Rectal smooth muscle tissue (tissue), 1 donor: ENCODE data around the gene ANO3.

Source experiments
- H3K27ac ChIP-seq: one replicate; pipeline ENCODE4 v1.7.0; 2013; ENCODE audit warnings: low read depth, low read length, inconsistent platforms
- H3K27me3 ChIP-seq: one replicate; pipeline ENCODE4 v1.7.0; 2013; ENCODE audit warnings: low read length; ENCODE audit not compliant: control insufficient read depth, insufficient read depth
- H3K36me3 ChIP-seq: one replicate; pipeline ENCODE4 v1.7.0; 2013; ENCODE audit warnings: low read length; ENCODE audit not compliant: control insufficient read depth, insufficient read depth
- H3K4me1 ChIP-seq: one replicate; pipeline ENCODE4 v1.7.0; 2013; ENCODE audit warnings: low read length; ENCODE audit not compliant: control insufficient read depth, insufficient read depth
- H3K4me3 ChIP-seq: one replicate; pipeline ENCODE4 v1.7.0; 2013; ENCODE audit warnings: low read length
- H3K9ac ChIP-seq: one replicate; pipeline ENCODE4 v1.7.0; 2013; ENCODE audit warnings: low read length

Gene ANO3

DNA sequence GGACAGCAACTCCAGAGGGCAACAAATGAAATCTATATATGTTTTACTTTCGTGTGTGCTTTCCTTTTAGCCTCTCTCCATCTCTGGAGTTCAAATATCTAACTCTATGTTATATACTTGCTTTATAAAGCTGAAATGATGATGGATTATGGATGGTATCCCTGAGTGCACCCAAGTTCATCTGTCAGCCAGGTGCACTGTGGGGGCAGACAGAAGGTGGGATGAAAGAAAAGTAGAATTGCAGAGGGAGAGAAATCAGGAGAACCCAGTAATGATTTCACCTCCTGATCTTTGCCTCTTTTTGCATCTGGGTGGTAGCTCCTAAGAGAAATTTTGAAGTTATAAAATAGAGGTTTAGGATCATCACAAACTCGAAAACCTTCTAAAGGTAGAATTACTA lies 237.7 kb downstream of the ANO3 start:
- no peaks in the 10 kb centered on the region for H3K27me3 ChIP-seq
- H3K36me3 ChIP-seq, result no peaks in the 10 kb centered on the region
- no peak overlapping the region for H3K27ac ChIP-seq
- no peak overlapping the region for H3K4me3 ChIP-seq
- H3K9ac ChIP-seq, result no peak overlapping the region
- H3K4me1 ChIP-seq, result no peaks in the 10 kb centered on the region

DNA sequence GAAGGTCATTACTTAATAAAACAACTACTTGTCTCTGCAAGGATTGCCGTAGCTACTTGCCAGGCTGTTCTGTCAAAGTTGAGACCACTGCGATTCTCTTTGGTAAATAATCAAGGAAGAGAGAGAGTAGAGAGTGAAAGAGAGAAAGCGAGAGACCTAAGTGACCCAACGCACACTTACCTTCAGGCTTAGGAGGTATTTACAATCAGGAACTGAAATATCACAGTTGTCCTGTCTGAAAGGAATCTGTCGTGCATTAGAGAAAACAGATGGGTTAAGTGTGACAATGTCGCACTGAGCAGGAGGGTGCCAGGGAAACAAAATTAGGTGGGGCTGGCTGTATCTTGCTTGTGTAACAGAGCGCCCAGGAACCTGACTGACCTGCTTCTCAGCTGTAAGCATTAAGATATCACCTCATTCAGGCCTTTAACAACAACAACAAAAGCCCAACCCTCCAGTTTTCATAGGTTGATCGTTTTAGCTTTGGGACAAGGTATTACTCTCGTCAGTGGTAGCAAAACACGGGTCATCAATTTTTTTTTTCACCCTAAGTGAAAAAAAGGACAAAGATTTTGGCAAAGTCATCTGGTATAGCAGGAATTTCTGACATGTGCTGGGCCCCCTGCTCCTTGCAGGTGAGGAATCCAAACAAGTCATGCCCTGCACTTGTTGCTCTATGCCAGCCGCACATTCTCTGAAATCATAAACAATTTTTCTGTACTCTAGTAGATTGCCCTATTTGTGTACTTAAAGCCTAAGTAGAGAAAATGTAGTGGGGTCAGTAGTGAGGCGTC lies 240.1 kb downstream of the ANO3 start, which contains the start of gene MUC15:
TSS of gene MUC15 (minus strand) at position 403 of the 794 bp plus-strand sequence. CDS start 5,169 bp downstream, outside the sequence.
- H3K4me3 ChIP-seq, result no peak within 1 kb of the TSS
- no peak within 1 kb of the TSS for H3K27ac ChIP-seq
- no peaks in the 10 kb centered on the region for H3K27me3 ChIP-seq
- H3K36me3 ChIP-seq, result no peaks in the 10 kb centered on the region
- no peak within 1 kb of the TSS for H3K9ac ChIP-seq
- H3K4me1 ChIP-seq, result no peaks in the 10 kb centered on the region

GRCh38 chr11:26572770-26573402 lies 241.0 kb downstream of the ANO3 start:
- Histone ChIP-seq H3K27me3 (no peaks in the 10 kb centered on the region), H3K9ac (no peak overlapping the region), H3K36me3 (no peaks in the 10 kb centered on the region), H3K4me1 (no peaks in the 10 kb centered on the region), H3K4me3 (no peak overlapping the region), H3K27ac (no peak overlapping the region)

DNA sequence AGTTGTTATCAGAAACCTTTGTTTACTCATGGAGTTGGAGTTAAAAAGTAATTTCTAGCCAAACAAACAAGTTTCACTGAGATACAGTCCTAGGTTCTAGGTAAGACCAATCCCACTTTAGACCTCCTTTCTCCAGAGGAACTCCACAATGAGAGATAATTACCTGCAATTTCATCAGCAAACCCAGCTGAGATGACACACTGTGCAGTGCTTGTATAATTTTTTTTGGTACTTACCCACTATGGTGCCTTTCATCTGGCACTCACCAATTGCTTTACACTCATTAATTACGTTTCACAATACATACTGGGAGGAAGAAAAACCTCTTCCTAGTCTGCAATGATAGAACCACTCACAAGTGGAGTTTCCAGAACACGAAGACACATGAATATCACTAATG lies 242.0 kb downstream of the ANO3 start:
- H3K36me3 ChIP-seq, result no peaks in the 10 kb centered on the region
- H3K4me3 ChIP-seq, result no peak overlapping the region
- no peaks in the 10 kb centered on the region for H3K4me1 ChIP-seq
- no peaks in the 10 kb centered on the region for H3K27me3 ChIP-seq
- H3K27ac ChIP-seq, result no peak overlapping the region
- H3K9ac ChIP-seq, result no peak overlapping the region

DNA sequence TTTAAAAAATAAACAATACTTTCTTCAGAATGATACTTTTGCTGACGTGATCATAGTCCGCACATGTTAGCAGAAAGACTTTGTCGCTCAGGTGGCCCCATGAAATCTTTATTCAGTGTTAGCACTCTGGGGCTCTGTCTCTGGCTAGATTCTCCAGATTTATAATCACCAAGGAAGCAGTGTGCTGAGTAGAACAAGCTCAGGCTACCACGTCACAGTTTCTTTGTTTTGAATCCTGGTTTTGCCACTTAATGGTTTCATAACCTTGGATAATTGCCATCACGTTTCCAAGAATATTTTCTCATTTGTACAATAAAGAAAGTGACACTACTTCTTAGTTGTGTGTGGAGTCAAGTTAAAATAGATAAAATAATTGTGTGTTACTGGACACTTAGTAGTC lies 244.0 kb downstream of the ANO3 start:
- Histone ChIP-seq H3K9ac (no peak overlapping the region), H3K27ac (no peak overlapping the region), H3K4me3 (no peak overlapping the region), H3K4me1 (peaks cover 3% of the 10 kb centered on the region), H3K36me3 (no peaks in the 10 kb centered on the region), H3K27me3 (no peaks in the 10 kb centered on the region)

GRCh38 chr11:26578998-26579661 lies 247.2 kb downstream of the ANO3 start:
- Histone ChIP-seq H3K27me3 (no peaks in the 10 kb centered on the region), H3K4me1 (peaks cover 6% of the 10 kb centered on the region), H3K9ac (no peak overlapping the region), H3K36me3 (no peaks in the 10 kb centered on the region), H3K27ac (no peak overlapping the region), H3K4me3 (no peak overlapping the region)

DNA sequence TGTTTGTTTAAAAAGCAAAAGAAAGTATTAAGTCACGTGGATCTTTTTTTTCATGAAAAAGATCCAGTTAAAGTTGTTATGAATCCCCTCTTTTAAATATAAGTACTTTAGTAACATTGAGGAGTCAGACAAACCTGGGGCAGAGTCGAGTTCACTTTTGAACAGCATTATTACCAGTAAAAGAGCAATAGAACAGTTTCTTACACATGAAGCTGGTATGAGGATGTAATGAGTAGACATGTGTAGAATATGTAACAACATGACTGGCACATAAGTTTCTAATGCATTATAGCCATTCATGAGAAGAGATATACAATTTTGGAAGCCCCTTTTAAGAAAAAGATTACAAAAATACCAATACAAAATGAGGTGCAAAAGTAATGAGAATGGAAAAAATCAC lies 247.8 kb downstream of the ANO3 start:
- no peak overlapping the region for H3K27ac ChIP-seq

DNA sequence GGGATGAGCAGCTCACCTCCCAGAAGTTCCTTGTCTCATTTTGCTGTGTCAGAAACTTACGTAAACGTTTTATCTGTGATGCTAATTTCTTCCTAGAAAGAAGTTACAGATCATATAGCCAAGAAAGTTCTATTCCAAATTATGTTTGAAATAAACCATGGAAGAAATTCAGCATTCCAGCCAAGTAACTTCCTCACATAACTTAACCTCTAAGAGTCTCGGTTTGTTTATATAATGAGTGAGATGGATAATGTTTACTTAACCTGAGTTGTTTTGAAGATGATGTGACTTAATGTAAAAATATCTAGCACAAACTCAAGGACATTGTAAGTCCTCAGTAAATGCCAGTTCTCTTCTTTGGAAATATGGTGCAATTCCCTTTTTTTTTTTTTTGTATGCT lies 249.0 kb downstream of the ANO3 start:
- H3K27ac ChIP-seq, result no peak overlapping the region
- no peak overlapping the region for H3K4me3 ChIP-seq
- no peaks in the 10 kb centered on the region for H3K27me3 ChIP-seq
- peaks cover 6% of the 10 kb centered on the region for H3K4me1 ChIP-seq
- H3K9ac ChIP-seq, result no peak overlapping the region
- H3K36me3 ChIP-seq, result no peaks in the 10 kb centered on the region

More for the DNA sequence above, 247.8 kb downstream of the ANO3 start:
- Histone ChIP-seq H3K4me3 (no peak overlapping the region), H3K4me1 (peaks cover 6% of the 10 kb centered on the region), H3K9ac (no peak overlapping the region), H3K27me3 (no peaks in the 10 kb centered on the region), H3K36me3 (no peaks in the 10 kb centered on the region)

DNA sequence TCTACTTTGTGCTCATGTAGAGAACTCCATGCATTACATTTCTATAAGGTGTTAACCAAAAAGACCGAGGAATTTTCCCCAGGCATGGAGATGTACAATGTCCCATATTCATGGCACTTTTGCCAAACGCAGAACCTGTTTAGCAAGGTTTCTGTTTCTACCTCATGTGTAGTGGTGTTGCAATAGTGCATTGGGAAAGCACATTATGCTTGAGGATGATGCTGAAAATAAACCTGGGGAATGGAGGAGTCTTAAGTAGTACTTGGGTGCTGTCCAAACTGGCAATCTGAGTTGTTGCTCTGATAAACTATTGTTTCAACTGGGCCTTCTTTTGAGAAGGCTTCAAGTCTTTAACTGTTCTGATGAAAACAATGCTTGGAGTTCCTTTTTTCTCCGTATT lies 251.6 kb downstream of the ANO3 start:
- Histone ChIP-seq H3K4me3 (no peak overlapping the region), H3K9ac (no peak overlapping the region), H3K27me3 (no peaks in the 10 kb centered on the region), H3K36me3 (no peaks in the 10 kb centered on the region), H3K4me1 (peaks cover 6% of the 10 kb centered on the region), H3K27ac (no peak overlapping the region)

- Histone ChIP-seq H3K27ac (no peak overlapping the region), H3K27me3 (no peaks in the 10 kb centered on the region), H3K4me3 (no peak overlapping the region), H3K9ac (no peak overlapping the region), H3K4me1 (peaks cover 6% of the 10 kb centered on the region), H3K36me3 (no peaks in the 10 kb centered on the region)
Measured at GRCh38 chr11:26584818-26585217, 252.9 kb downstream of the ANO3 start.

- Histone ChIP-seq H3K27me3 (no peaks in the 10 kb centered on the region), H3K27ac (no peak overlapping the region), H3K4me3 (no peak overlapping the region), H3K36me3 (no peaks in the 10 kb centered on the region), H3K4me1 (no peaks in the 10 kb centered on the region), H3K9ac (no peak overlapping the region)
Measured at GRCh38 chr11:26587073-26587472, 255.1 kb downstream of the ANO3 start.

GRCh38 chr11:26593691-26594090 lies 261.8 kb downstream of the ANO3 start:
- Histone ChIP-seq H3K36me3 (no peaks in the 10 kb centered on the region), H3K4me1 (no peaks in the 10 kb centered on the region), H3K4me3 (no peak overlapping the region), H3K27me3 (no peaks in the 10 kb centered on the region), H3K9ac (no peak overlapping the region), H3K27ac (no peak overlapping the region)
